Activated naive CD4-positive, alpha-beta T cell treated with anti-CD3 and anti-CD28 coated beads, Interleukin-2, amount 50 U/mL, for 72 hours (primary cell): ENCODE data around the gene C1QTNF3. TPM values are rescaled to one million over a fixed set of nuclear protein-coding genes. Genes with fewer than 3 reads are reported as not detected.

Experiments
- ATAC-seq, 2 donors: fragments of 150-1000 bp; cut with Tn5 transposase; 2 replicates each; pipeline ENCODE4 v1.10.0; 2021; ENCODE audit warnings: mild to moderate bottlenecking in 2 of 2, moderate library complexity in 2 of 2
- DNase-seq, 2 donors: peaks; one replicate each; pipeline ENCODE4 v3.0.0; 2021 to 2022; ENCODE audit warnings: low spot score in 2 of 2
- H3K27ac Mint-ChIP-seq, 2 donors: one replicate each; pipeline ENCODE4 v1.8.0; 2022; ENCODE audit warnings: mild to moderate bottlenecking in 2 of 2, mixed read lengths in 2 of 2
- H3K36me3 Mint-ChIP-seq, 2 donors: one replicate each; pipeline ENCODE4 v1.8.0; 2022; ENCODE audit warnings: mixed read lengths in 2 of 2
- H3K9me3 Mint-ChIP-seq, 2 donors: one replicate each; pipeline ENCODE4 v1.8.0; 2022; ENCODE audit warnings: mixed read lengths in 2 of 2
- total RNA-seq, 2 donors: library from RNA; stranded (reverse); gene quantifications; one replicate each; pipeline ENCODE4 v1.2.3, GENCODE V29; 2022

C1QTNF3 gene
- total RNA-seq, 2 donors from 2014 or later, result 2.7 to 3.3 TPM

GRCh38 chr5:34057118-34057517, 14.1 kb upstream of the C1QTNF3 start:
- peak; percentile 70 to 74 for ATAC-seq
- Mint-ChIP-seq H3K27ac (no peak overlapping the region), H3K9me3 (no peaks in the 10 kb centered on the region), H3K36me3 (peaks cover 0 to 8% of the 10 kb centered on the region in 2 donors)
- DNase-seq, result no peak

- Mint-ChIP-seq H3K36me3 (peaks cover 0 to 9% of the 10 kb centered on the region in 2 donors), H3K27ac (no peak overlapping the region), H3K9me3 (no peaks in the 10 kb centered on the region)
- DNase-seq, result no peak
- ATAC-seq, result no peak
Observed at GRCh38 chr5:34055667-34056066, 12.7 kb upstream of the C1QTNF3 start.

- H3K36me3 Mint-ChIP-seq, result peaks cover 0 to 13% of the 10 kb centered on the region in 2 donors
Observed at GRCh38 chr5:34054400-34054729, 11.4 kb upstream of the C1QTNF3 start.

GRCh38 chr5:34053571-34054399, 10.8 kb upstream of the C1QTNF3 start:
- peaks cover 0 to 13% of the 10 kb centered on the region in 2 donors for H3K36me3 Mint-ChIP-seq
- ATAC-seq (no peak), DNase-seq (no peak)
- H3K27ac Mint-ChIP-seq, result no peak overlapping the region
- no peaks in the 10 kb centered on the region for H3K9me3 Mint-ChIP-seq

More at GRCh38 chr5:34054400-34054729, 11.4 kb upstream of the C1QTNF3 start:
- no peak overlapping the region for H3K27ac Mint-ChIP-seq
- DNase-seq, result no peak
- no peak for ATAC-seq
- no peaks in the 10 kb centered on the region for H3K9me3 Mint-ChIP-seq

GRCh38 chr5:34053133-34053532, 10.1 kb upstream of the C1QTNF3 start:
- Mint-ChIP-seq H3K27ac (no peak overlapping the region), H3K9me3 (no peaks in the 10 kb centered on the region), H3K36me3 (peaks cover 0 to 13% of the 10 kb centered on the region in 2 donors)
- no peak for ATAC-seq
- DNase-seq, result no peak

GRCh38 chr5:34051374-34051980, 8.5 kb upstream of the C1QTNF3 start:
- Mint-ChIP-seq H3K9me3 (no peaks in the 10 kb centered on the region), H3K27ac (no peak overlapping the region), H3K36me3 (peaks cover 0 to 13% of the 10 kb centered on the region in 2 donors)
- DNase-seq (no peak), ATAC-seq (no peak)

GRCh38 chr5:34047774-34048572, 5.0 kb upstream of the C1QTNF3 start:
- ATAC-seq (no peak), DNase-seq (no peak)
- peaks cover 0 to 13% of the 10 kb centered on the region in 2 donors for H3K36me3 Mint-ChIP-seq
- H3K27ac Mint-ChIP-seq, result peak overlapping the region in 1 of 2 donors; percentile 8
- H3K9me3 Mint-ChIP-seq, result no peaks in the 10 kb centered on the region

GRCh38 chr5:34047143-34047542, 4.1 kb upstream of the C1QTNF3 start:
- peaks cover 0 to 13% of the 10 kb centered on the region in 2 donors for H3K36me3 Mint-ChIP-seq
- ATAC-seq (no peak), DNase-seq (no peak)
- H3K27ac Mint-ChIP-seq, result no peak overlapping the region
- H3K9me3 Mint-ChIP-seq, result no peaks in the 10 kb centered on the region

- H3K9me3 Mint-ChIP-seq, result no peaks in the 10 kb centered on the region
- H3K36me3 Mint-ChIP-seq, result peaks cover 0 to 8% of the 10 kb centered on the region in 2 donors
- H3K27ac Mint-ChIP-seq, result no peak overlapping the region
- DNase-seq (no peak), ATAC-seq (no peak)
Observed at GRCh38 chr5:34045996-34046395, 3.0 kb upstream of the C1QTNF3 start.

GRCh38 chr5:34045023-34045422, 2.0 kb upstream of the C1QTNF3 start:
- Mint-ChIP-seq H3K36me3 (no peaks in the 10 kb centered on the region), H3K9me3 (no peaks in the 10 kb centered on the region), H3K27ac (no peak overlapping the region)
- ATAC-seq (no peak), DNase-seq (no peak)

GRCh38 chr5:34042321-34042720, 692 bp downstream of the C1QTNF3 start:
- no peak for DNase-seq

GRCh38 chr5:34041247-34041972, 1.6 kb downstream of the C1QTNF3 start:
- no peak overlapping the region for H3K27ac Mint-ChIP-seq
- no peaks in the 10 kb centered on the region for H3K36me3 Mint-ChIP-seq
- no peak for ATAC-seq
- no peaks in the 10 kb centered on the region for H3K9me3 Mint-ChIP-seq
- DNase-seq, result no peak

More at GRCh38 chr5:34042321-34042720, 692 bp downstream of the C1QTNF3 start:
- no peak for ATAC-seq
- H3K36me3 Mint-ChIP-seq, result no peaks in the 10 kb centered on the region
- H3K9me3 Mint-ChIP-seq, result no peaks in the 10 kb centered on the region
- no peak overlapping the region for H3K27ac Mint-ChIP-seq

- DNase-seq (no peak), ATAC-seq (no peak)
- no peaks in the 10 kb centered on the region for H3K9me3 Mint-ChIP-seq
- no peaks in the 10 kb centered on the region for H3K36me3 Mint-ChIP-seq
- H3K27ac Mint-ChIP-seq, result no peak overlapping the region
Observed at GRCh38 chr5:34040472-34040871, 2.5 kb downstream of the C1QTNF3 start.

- H3K27ac Mint-ChIP-seq, result no peak overlapping the region
- H3K9me3 Mint-ChIP-seq, result no peaks in the 10 kb centered on the region
- ATAC-seq (no peak), DNase-seq (no peak)
- peaks cover 0 to 5% of the 10 kb centered on the region in 2 donors for H3K36me3 Mint-ChIP-seq
Observed at GRCh38 chr5:34039398-34040157, 3.4 kb downstream of the C1QTNF3 start.

- no peaks in the 10 kb centered on the region for H3K9me3 Mint-ChIP-seq
- H3K36me3 Mint-ChIP-seq, result peaks cover 0 to 7% of the 10 kb centered on the region in 2 donors
- no peak overlapping the region for H3K27ac Mint-ChIP-seq
- DNase-seq (no peak), ATAC-seq (no peak)
Observed at GRCh38 chr5:34038838-34039237, 4.2 kb downstream of the C1QTNF3 start.

- Mint-ChIP-seq H3K9me3 (no peaks in the 10 kb centered on the region), H3K36me3 (peaks cover 0 to 9% of the 10 kb centered on the region in 2 donors), H3K27ac (no peak overlapping the region)
- no peak for ATAC-seq
- DNase-seq, result no peak
Observed at GRCh38 chr5:34038390-34038789, 4.6 kb downstream of the C1QTNF3 start.
